Activated CD4-positive, CD25-positive, alpha-beta regulatory T cell treated with anti-CD3 and anti-CD28 coated beads, Interleukin-2, amount 50 U/mL, for 72 hours (primary cell): ENCODE data around the gene AP1M1.
"Not testable (repeated sequence)": the region's sequence is repeated elsewhere in the genome, so short reads cannot be mapped to it uniquely, and the experiment has no call there.

ENCODE experiments used
- DNase-seq: peaks from one replicate; pipeline ENCODE4 v3.0.0; 2021

The AP1M1 gene

GRCh38 chr19:16197622-16198369 is at the start of gene AP1M1:
TSS of gene AP1M1 (plus strand) at chr19:16197911. CDS start at chr19:16198027, 116 bp downstream.
- peak; percentile 99 for DNase-seq

GRCh38 chr19:16148443-16149229 is 49.1 kb upstream of the AP1M1 start:
- no peak for DNase-seq

- DNase-seq, result no peak
Measured at GRCh38 chr19:16153582-16154336, 44.0 kb upstream of the AP1M1 start.

GRCh38 chr19:16154557-16154956 is 43.2 kb upstream of the AP1M1 start:
- no peak for DNase-seq

- no peak for DNase-seq
Measured at GRCh38 chr19:16155128-16155527, 42.6 kb upstream of the AP1M1 start.

- no peak for DNase-seq
Measured at GRCh38 chr19:16156904-16157303, 40.8 kb upstream of the AP1M1 start.

GRCh38 chr19:16157601-16158000 is 40.1 kb upstream of the AP1M1 start:
- no peak for DNase-seq

- no peak for DNase-seq
Measured at GRCh38 chr19:16159655-16160054, 38.1 kb upstream of the AP1M1 start.

GRCh38 chr19:16160445-16160942 is 37.2 kb upstream of the AP1M1 start:
- DNase-seq, result peak; percentile 39

GRCh38 chr19:16160943-16161560 is 36.7 kb upstream of the AP1M1 start:
- peak; percentile 43 for DNase-seq

- DNase-seq, result no peak
Measured at GRCh38 chr19:16161840-16162239, 35.9 kb upstream of the AP1M1 start.

GRCh38 chr19:16164222-16164890 is 33.4 kb upstream of the AP1M1 start:
- no peak for DNase-seq

- DNase-seq, result no peak
Measured at GRCh38 chr19:16166417-16166816, 31.3 kb upstream of the AP1M1 start.

- DNase-seq, result no peak
Measured at GRCh38 chr19:16167055-16167454, 30.7 kb upstream of the AP1M1 start.

- peak; percentile 50 for DNase-seq
Measured at GRCh38 chr19:16168465-16169081, 29.1 kb upstream of the AP1M1 start.

GRCh38 chr19:16170134-16170533 is 27.6 kb upstream of the AP1M1 start:
- DNase-seq, result no peak

- no peak for DNase-seq
Measured at GRCh38 chr19:16175954-16176353, 21.8 kb upstream of the AP1M1 start.

- not testable (repeated sequence) for DNase-seq
Measured at GRCh38 chr19:16178866-16179265, 18.8 kb upstream of the AP1M1 start.

- no peak for DNase-seq
Measured at GRCh38 chr19:16180611-16181010, 17.1 kb upstream of the AP1M1 start.

GRCh38 chr19:16184665-16185122 is 13.0 kb upstream of the AP1M1 start:
- no peak for DNase-seq

GRCh38 chr19:16185123-16185767 is 12.5 kb upstream of the AP1M1 start, which contains the start of gene FAM32A:
TSS of gene FAM32A (plus strand) at chr19:16185410. CDS start at chr19:16185443, 33 bp downstream.
- peak; percentile 97 for DNase-seq
